Right atrium auricular region (tissue), 2 donors: ENCODE data around the gene OR2J1. TPM values are rescaled to one million over a fixed set of nuclear protein-coding genes. Genes with fewer than 3 reads are reported as not detected.
"Not testable (repeated sequence)": the region's sequence is repeated elsewhere in the genome, so short reads cannot be mapped to it uniquely, and the experiment has no call there.

Experiments
- DNase-seq: peaks from one replicate; pipeline ENCODE4 v3.0.0-alpha.2; 2019; ENCODE audit warnings: low spot score
- H3K27ac ChIP-seq, 2 donors: fragments of 200-600 bp; sonication (generic); 1 replicate in 1 of 2; 2 replicates in 1 of 2; pipeline ENCODE4 v1.5.1; 2016 to 2019
- H3K27me3 ChIP-seq, 2 donors: fragments of 200-600 bp; sonication (generic); one replicate each; pipeline versions ENCODE4 v1.5.1 to v1.6.0; 2017 to 2019
- H3K36me3 ChIP-seq: fragments of 200-600 bp; sonication (generic); one replicate; pipeline ENCODE4 v1.5.1; 2016
- H3K4me1 ChIP-seq, 2 donors: fragments of 200-600 bp; sonication (generic); one replicate each; pipeline versions ENCODE4 v1.5.1 to v1.6.0; 2017 to 2019
- H3K4me3 ChIP-seq, 2 donors: fragments of 200-600 bp; sonication (generic); 1 replicate in 1 of 2; 2 replicates in 1 of 2; pipeline ENCODE4 v1.5.1; 2017 to 2019; ENCODE audit warnings: mild to moderate bottlenecking in 1 of 2, moderate library complexity in 1 of 2
- H3K9me3 ChIP-seq, 2 donors: fragments of 200-600 bp; sonication (generic); one replicate each; pipeline ENCODE4 v1.5.1; 2019
- total RNA-seq, 2 donors: library from RNA; depleted of rRNA; stranded (reverse); fragments of >200 nt; gene quantifications; one replicate each; pipeline ENCODE4 v1.1.0, GENCODE V29; 2016
- TF ChIP-seq, protein P1 (sequence below), 2 donors: fragments of 200-600 bp; sonication (generic); IDR thresholded peaks; one replicate each; pipeline ENCODE4 v1.5.1; 2019; ENCODE audit warnings: antibody characterized with exemption in 2 of 2

Gene OR2J1
- total RNA-seq, 2 donors from 2014 or later, result not detected

DNA sequence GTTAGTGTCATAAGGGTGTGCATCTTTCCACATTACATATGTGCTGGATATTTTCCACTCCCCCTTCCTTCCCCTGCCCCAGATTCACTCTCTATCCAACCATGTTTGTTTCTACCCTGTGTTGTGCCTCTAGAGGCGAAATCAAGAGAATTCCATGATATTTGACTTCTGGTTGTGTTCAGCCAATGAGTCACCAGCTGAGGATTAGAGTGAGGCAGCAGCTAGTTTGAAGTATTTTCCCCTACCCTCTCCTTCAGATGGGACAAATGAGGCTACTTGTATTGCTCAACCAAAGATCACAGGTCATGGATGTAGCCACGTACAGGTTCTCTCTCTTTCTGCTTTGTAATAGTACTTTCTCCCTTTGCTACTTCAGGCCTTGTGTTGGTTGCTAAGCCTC is 46.9 kb downstream of the OR2J1 start:
- Histone ChIP-seq H3K36me3 (no peaks in the 10 kb centered on the region), H3K4me1 (no peaks in the 10 kb centered on the region), H3K27ac (no peak overlapping the region), H3K27me3 (no peaks in the 10 kb centered on the region), H3K4me3 (no peak overlapping the region), H3K9me3 (peaks cover 0 to 11% of the 10 kb centered on the region in 2 donors)
- TF ChIP-seq, protein P1, sequence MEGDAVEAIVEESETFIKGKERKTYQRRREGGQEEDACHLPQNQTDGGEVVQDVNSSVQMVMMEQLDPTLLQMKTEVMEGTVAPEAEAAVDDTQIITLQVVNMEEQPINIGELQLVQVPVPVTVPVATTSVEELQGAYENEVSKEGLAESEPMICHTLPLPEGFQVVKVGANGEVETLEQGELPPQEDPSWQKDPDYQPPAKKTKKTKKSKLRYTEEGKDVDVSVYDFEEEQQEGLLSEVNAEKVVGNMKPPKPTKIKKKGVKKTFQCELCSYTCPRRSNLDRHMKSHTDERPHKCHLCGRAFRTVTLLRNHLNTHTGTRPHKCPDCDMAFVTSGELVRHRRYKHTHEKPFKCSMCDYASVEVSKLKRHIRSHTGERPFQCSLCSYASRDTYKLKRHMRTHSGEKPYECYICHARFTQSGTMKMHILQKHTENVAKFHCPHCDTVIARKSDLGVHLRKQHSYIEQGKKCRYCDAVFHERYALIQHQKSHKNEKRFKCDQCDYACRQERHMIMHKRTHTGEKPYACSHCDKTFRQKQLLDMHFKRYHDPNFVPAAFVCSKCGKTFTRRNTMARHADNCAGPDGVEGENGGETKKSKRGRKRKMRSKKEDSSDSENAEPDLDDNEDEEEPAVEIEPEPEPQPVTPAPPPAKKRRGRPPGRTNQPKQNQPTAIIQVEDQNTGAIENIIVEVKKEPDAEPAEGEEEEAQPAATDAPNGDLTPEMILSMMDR (IDR thresholded peaks at IDR 0.05), result no peak
- no peak for DNase-seq

DNA sequence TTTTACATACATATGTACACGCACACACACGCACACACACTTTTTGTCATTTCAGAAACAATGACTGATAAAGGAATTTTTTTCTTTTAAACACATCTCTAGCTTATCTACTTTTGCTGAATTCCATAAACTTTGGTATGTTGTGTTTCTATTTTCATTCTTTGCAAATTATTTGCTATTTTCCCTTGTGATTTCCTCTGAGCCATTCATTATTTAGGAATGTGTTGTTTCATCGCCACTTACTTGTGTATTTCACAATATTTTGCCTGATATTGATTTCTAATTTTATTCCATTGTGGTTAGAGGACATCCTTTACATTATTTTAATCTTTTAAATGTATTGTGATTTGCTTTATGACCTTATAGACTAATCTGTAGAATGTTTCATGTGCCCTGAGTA is 47.8 kb downstream of the OR2J1 start:
- Histone ChIP-seq H3K36me3 (no peaks in the 10 kb centered on the region), H3K4me1 (no peaks in the 10 kb centered on the region), H3K9me3 (peaks cover 0 to 11% of the 10 kb centered on the region in 2 donors), H3K27ac (no peak overlapping the region), H3K27me3 (no peaks in the 10 kb centered on the region), H3K4me3 (no peak overlapping the region)
- DNase-seq, result no peak
- TF ChIP-seq, protein P1 (IDR thresholded peaks at IDR 0.05), result no peak

DNA sequence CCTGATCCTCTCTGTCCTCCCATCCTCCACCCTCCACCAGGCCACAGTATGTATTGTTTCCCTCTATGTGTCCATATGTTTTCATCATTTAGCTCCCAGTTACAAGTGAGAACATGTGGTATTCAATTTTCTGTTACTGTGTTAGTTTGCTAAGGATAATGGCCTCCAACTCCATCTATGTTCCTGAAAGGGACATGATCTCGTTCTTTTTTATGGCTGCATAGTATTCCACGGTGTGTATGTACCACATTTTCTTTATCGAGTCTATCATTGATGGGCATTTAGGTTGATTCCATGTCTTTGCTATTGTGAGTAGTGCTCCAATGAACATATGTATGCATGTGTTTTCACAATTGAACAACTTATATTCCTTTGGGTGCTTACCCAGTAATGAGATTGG is 50.2 kb downstream of the OR2J1 start:
- not testable (repeated sequence) for H3K27me3 ChIP-seq, H3K4me3 ChIP-seq, DNase-seq, H3K36me3 ChIP-seq, H3K4me1 ChIP-seq, H3K9me3 ChIP-seq, H3K27ac ChIP-seq

Other genes starting within 250 kb of the OR2J1 start
- 10 to 100 TPM; 22.3 to 28.5 TPM for gene TRIM27, start 175.5 kb upstream of the OR2J1 start, total RNA-seq
- under 1 TPM in 1 of 2 donors, not detected in 1; 0.24 TPM for gene ZNF311, start 94.2 kb upstream of the OR2J1 start, total RNA-seq
- gene OR2W1, start 54.3 kb upstream of the OR2J1 start, total RNA-seq, result not detected
- gene OR2B3, start 12.2 kb upstream of the OR2J1 start, total RNA-seq, result not detected
- not detected for gene OR2J3, start 8.6 kb downstream of the OR2J1 start, total RNA-seq
- not detected for gene OR2J2, start 71.4 kb downstream of the OR2J1 start, total RNA-seq
- gene OR14J1, start 202.2 kb downstream of the OR2J1 start, total RNA-seq, result not detected